PFSK-1 (cell line): ENCODE measurements around the gene ATRAID.

Experiments
- FOXP2 ChIP-seq: optimal IDR thresholded peaks from 2 replicates; pipeline ENCODE3; 2011; ENCODE audit warnings: borderline replicate concordance, control low read depth, inconsistent platforms; ENCODE audit not compliant: insufficient read depth; ENCODE audit errors: extremely low read length, extremely low read depth
- POLR2AphosphoS5 ChIP-seq: IDR thresholded peaks from 2 replicates; pipeline ENCODE4 v1.6.1; 2012; ENCODE audit warnings: low read depth, mild to moderate bottlenecking, control low read depth, low read length, moderate library complexity
- SIN3A ChIP-seq: IDR thresholded peaks from 2 replicates; pipeline ENCODE4 v1.6.1; 2012; ENCODE audit warnings: mild to moderate bottlenecking, low read length, moderate library complexity, borderline replicate concordance; ENCODE audit not compliant: insufficient read depth
- TF ChIP-seq, protein P1 (sequence below), 2 experiments: IDR thresholded peaks; 2 replicates each; pipeline versions ENCODE4 v1.6.1 to v1.8.0; 2011 to 2012; ENCODE audit warnings: low read depth in 2 of 2, low read length in 2 of 2, control low read depth in 1 of 2, inconsistent platforms in 1 of 2, mild to moderate bottlenecking in 1 of 2, moderate library complexity in 1 of 2; ENCODE audit not compliant: insufficient read depth in 1 of 2

DNA sequence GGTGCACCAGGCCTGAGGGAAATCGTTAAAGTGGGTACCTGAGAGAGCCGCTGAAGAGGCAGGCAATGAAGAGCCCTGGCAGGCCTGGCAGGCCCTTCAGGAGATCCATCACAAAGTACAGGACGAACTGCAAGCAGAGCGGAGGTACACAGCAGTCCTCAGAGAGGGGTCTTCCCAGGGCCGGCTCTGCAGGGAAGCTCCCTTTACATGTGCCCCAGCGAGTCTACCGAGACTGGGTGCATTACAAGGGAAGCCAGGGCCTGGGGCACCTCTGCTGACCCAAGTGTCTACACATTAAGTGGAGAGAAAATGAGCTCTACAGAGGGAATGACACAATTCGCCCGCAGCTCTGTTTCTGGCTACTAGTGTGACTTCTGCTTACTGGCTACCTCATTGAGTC is 8.1 kb upstream of the ATRAID start:
- TF ChIP-seq POLR2AphosphoS5 (no peak), SIN3A (no peak), FOXP2 (no peak)
- TF ChIP-seq, protein P1, sequence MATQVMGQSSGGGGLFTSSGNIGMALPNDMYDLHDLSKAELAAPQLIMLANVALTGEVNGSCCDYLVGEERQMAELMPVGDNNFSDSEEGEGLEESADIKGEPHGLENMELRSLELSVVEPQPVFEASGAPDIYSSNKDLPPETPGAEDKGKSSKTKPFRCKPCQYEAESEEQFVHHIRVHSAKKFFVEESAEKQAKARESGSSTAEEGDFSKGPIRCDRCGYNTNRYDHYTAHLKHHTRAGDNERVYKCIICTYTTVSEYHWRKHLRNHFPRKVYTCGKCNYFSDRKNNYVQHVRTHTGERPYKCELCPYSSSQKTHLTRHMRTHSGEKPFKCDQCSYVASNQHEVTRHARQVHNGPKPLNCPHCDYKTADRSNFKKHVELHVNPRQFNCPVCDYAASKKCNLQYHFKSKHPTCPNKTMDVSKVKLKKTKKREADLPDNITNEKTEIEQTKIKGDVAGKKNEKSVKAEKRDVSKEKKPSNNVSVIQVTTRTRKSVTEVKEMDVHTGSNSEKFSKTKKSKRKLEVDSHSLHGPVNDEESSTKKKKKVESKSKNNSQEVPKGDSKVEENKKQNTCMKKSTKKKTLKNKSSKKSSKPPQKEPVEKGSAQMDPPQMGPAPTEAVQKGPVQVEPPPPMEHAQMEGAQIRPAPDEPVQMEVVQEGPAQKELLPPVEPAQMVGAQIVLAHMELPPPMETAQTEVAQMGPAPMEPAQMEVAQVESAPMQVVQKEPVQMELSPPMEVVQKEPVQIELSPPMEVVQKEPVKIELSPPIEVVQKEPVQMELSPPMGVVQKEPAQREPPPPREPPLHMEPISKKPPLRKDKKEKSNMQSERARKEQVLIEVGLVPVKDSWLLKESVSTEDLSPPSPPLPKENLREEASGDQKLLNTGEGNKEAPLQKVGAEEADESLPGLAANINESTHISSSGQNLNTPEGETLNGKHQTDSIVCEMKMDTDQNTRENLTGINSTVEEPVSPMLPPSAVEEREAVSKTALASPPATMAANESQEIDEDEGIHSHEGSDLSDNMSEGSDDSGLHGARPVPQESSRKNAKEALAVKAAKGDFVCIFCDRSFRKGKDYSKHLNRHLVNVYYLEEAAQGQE (IDR thresholded peaks at IDR 0.05; ENCODE audit: insufficient read depth in 1 of 2, low read depth in 2 of 2, low read length in 2 of 2) = no peak
